Skin of body (tissue), 2 donors: ENCODE results near the gene MUCL3. TPM values are rescaled to one million over a fixed set of nuclear protein-coding genes. Genes with fewer than 3 reads are reported as not detected.
"Not testable (repeated sequence)": the region's sequence is repeated elsewhere in the genome, so short reads cannot be mapped to it uniquely, and the experiment has no call there.

Experiments used
- DNase-seq: peaks from one replicate; lab custom pipeline; 2025; lab: John Stamatoyannopoulos, UW
- total RNA-seq: library from RNA; depleted of rRNA; stranded (reverse); fragments of >200 nt; gene quantifications from one replicate; pipeline ENCODE4 v1.2.3, GENCODE V29; 2014

Gene MUCL3
- total RNA-seq = not detected

DNA sequence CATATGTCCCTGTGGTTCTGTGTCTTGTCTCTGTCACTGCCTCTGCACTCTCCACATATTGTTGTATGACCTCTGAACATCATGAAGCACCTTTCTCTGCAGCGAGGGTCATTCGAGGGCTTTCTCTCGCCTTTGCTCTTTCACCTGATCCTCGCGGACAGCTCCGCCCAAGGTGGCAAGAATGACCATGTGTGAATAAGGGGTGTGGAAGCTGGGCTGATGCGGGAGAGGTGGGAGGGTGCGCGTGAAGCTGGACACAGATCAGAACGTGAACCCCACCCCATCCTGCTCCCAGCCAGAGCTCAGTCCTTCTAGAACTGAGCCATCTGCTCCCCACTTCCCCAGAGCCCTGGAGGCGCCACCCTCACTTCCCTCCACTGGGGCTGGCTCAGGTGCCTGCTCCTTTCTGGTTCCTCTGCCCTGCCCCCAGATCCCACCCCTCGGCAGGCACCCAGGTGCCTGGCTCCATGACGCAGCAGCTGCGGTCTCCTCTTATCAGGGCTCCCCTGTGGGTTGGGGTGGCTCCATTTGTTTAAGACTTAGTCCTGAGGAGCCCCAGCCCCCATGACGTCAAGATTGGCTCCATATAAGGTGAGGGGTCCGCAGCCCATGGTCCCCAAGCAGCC, at the start of gene MUCL3:
TSS of gene MUCL3 (plus strand) at position 613 of the 626 bp plus-strand sequence. CDS start 27 bp downstream, outside the sequence.
- no peak for DNase-seq

- no peak for DNase-seq
Measured at GRCh38 chr6:30891450-30891723, 49.4 kb upstream of the MUCL3 start.

DNA sequence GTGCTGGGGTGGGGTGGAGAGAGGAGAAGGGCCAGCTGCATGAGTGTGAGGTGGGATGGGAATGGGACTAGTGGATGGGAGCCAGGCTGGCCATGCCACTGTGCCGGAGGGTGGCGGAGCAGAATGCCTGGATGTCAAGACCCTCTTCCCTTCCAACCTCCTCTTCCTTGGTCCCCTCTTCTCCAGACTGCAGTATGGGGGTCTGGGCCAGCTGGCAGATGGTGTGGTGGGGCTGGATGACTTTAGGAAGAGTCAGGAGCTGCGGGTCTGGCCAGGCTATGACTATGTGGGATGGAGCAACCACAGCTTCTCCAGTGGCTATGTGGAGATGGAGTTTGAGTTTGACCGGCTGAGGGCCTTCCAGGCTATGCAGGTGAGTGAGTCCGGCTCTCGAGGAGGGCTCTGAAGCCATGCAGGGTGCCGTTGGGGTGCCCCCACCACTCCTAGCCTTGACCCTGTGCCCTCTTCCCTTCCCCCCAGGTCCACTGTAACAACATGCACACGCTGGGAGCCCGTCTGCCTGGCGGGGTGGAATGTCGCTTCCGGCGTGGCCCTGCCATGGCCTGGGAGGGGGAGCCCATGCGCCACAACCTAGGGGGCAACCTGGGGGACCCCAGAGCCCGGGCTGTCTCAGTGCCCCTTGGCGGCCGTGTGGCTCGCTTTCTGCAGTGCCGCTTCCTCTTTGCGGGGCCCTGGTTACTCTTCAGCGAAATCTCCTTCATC, 48.8 kb upstream of the MUCL3 start:
- no peak for DNase-seq

- no peak for DNase-seq
Measured at GRCh38 chr6:30893001-30893591, 47.7 kb upstream of the MUCL3 start.

GRCh38 chr6:30893666-30894065, 47.1 kb upstream of the MUCL3 start:
- no peak for DNase-seq

- DNase-seq = no peak
Measured at GRCh38 chr6:30894381-30894780, 46.4 kb upstream of the MUCL3 start.

- DNase-seq = no peak
Measured at GRCh38 chr6:30894935-30895334, 45.8 kb upstream of the MUCL3 start.

GRCh38 chr6:30895343-30895742, 45.4 kb upstream of the MUCL3 start:
- DNase-seq = no peak

- DNase-seq = no peak
Measured at GRCh38 chr6:30896541-30896940, 44.2 kb upstream of the MUCL3 start.

GRCh38 chr6:30897882-30898281, 42.9 kb upstream of the MUCL3 start:
- no peak for DNase-seq

DNA sequence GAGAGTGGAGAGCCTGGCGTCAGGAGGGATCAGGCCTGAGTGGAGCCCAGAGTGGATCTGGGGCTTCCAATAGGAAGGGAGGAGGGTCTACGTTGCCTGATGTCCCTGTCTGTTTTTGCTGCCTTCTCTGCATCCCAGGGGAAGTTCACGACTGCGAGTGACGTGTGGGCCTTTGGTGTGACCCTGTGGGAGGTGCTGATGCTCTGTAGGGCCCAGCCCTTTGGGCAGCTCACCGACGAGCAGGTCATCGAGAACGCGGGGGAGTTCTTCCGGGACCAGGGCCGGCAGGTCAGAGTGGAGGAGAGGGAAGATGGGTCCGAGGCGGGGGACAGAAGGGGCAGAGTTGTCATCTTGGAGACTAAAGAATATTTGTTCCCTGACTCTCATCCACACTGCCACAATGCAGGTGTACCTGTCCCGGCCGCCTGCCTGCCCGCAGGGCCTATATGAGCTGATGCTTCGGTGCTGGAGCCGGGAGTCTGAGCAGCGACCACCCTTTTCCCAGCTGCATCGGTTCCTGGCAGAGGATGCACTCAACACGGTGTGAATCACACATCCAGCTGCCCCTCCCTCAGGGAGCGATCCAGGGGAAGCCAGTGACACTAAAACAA, 41.9 kb upstream of the MUCL3 start:
- no peak for DNase-seq

GRCh38 chr6:30900863-30901417, 39.8 kb upstream of the MUCL3 start:
- DNase-seq = no peak

GRCh38 chr6:30901436-30901835, 39.3 kb upstream of the MUCL3 start:
- no peak for DNase-seq

- DNase-seq = not testable (repeated sequence)
Measured at GRCh38 chr6:30902196-30902595, 38.6 kb upstream of the MUCL3 start.

GRCh38 chr6:30902709-30903108, 38.1 kb upstream of the MUCL3 start:
- no peak for DNase-seq

DNA sequence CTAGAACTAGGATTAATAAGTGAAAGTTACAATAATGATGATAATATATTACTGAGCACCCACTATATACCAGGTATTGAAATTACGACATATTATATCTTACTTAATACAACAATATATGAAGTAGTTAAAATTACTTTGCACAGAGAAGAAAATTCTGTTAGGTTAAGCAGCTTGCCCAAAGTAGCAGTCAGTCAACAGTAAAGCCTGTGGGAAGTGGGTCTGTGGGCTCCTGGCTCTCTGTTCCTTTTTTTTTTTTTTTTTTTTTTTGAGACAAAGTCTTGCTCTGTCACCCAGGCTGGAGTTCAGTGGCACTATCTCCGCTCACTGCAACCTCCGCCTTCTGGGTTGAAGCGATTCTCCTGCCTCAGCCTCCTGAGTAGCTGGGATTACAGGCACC, 37.5 kb upstream of the MUCL3 start:
- DNase-seq = no peak

- not testable (repeated sequence) for DNase-seq
Measured at GRCh38 chr6:30907290-30907757, 33.4 kb upstream of the MUCL3 start.

DNA sequence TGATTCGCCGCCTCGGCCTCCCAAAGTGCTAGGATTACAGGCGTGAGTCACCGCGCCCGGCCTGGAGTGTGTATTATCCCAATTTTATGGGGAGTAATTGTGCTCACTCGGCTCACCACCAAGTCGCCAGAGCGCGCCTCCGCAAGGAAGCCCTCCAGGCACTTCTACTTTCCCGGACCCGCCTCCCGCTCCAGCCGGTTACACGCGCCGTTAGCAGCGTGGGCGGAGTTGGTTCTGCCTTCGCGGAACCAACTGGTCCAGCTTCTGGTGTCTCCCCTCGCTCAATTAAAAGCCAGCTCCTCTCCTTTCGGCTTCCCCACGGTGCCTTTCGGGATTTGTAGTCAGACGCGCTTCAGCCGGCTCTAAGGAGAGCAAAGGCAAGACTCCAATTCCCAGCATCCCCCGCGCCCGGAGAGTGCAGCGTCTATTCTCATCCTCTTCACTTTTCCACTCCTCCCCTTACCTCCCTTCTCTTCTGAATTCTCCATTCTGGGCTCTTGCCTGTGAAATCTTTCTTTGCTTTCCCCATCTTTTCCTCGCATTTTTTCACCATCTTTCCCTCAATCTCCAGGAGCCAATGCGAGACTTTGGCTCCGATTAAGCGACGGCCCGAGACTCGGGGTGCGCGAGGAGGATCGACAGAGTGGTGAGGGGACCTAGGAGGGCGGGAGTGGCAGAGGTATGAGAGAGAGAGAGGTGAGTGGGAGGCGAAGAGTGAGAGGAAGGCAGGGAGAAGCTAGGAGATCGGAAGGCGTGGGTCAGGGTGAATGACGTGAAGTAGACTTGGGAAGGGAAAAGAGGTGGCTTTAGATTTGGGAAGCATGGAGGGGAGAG, 32.8 kb upstream of the MUCL3 start, which contains the start of gene GTF2H4:
TSS of gene GTF2H4 (plus strand) at position 450 of the 834 bp plus-strand sequence.
- DNase-seq = peak; percentile 99

DNA sequence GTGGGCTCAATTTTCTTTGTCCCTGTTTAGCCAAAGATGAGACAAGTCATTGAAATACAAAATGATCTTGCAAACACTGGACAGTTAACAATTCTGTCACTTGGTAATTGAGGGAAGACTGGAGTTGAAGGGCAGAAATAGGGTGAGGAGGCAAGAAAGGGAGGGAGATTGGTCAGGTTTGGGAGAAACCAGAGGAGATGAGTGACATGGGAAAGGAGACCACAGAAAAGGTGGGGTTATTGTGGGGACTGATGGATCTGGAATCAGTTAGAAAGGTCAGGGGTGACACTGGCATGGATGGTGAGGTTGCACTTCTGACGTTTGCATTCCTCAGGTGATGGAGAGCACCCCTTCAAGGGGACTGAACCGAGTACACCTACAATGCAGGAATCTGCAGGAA, 32.1 kb upstream of the MUCL3 start:
- DNase-seq = no peak

DNA sequence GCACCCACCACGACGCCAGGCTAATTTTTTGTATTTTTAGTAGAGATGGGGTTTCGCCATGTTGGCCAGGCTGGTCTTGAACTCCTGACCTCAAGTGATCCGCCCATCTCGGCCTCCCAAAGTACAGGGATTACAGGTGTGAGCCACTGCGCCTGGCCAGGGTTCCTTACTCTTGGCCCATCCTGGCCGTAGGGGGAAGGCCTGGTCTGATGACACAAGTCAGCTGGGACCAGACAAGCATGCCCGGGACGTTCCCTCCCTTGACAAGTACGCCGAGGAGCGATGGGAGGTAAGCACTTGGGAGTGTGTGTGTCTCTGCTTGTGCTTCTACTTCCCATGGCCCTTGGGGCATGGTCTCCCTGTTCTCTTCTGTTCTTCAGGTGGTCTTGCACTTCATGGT, 30.3 kb upstream of the MUCL3 start:
- DNase-seq = not testable (repeated sequence)
